ENCODE results near the gene TET2.

DNA sequence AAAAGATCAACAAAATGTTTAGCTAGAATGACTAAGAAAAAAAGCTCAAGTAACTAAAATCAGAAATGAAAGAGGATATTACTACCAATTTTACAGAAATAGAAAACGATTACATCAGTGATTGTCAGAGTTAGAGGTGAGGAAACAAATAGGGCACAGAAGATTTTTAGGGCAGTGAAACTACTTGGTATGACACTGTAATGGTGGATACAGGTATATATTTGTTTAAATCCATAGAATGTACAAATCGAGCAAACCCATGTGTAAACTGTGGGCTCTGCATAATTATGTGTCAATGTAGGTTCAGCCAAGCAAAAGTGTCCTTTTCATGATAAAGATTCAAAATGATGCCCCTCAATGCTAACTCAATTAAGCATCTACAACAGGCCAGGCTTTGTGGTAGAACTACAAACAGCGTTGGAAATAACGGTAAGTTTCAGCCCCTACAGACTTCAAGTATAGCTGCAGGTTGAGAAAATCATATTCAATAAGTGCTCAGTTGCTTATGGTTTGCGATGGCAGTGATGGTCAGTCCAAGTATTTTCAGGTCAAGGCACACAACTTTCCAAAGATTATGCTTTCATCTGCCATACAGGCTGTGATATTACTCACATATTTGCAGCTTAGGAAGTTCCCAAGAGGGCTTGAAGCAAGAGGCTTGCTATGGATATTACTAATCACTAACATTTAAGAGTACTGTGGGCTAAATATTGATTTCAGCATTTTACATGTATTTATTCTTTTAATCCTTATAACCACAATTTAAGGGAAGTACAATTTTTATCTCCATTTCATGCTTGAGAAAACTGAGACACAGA lies 158.6 kb downstream of the TET2 start:
- TF ChIP-seq POLR2A (IDR thresholded peaks at IDR 0.05) = no peak
- no peak for TF ChIP-seq POLR2AphosphoS5 (IDR thresholded peaks at IDR 0.05)
- TF ChIP-seq, protein P1, sequence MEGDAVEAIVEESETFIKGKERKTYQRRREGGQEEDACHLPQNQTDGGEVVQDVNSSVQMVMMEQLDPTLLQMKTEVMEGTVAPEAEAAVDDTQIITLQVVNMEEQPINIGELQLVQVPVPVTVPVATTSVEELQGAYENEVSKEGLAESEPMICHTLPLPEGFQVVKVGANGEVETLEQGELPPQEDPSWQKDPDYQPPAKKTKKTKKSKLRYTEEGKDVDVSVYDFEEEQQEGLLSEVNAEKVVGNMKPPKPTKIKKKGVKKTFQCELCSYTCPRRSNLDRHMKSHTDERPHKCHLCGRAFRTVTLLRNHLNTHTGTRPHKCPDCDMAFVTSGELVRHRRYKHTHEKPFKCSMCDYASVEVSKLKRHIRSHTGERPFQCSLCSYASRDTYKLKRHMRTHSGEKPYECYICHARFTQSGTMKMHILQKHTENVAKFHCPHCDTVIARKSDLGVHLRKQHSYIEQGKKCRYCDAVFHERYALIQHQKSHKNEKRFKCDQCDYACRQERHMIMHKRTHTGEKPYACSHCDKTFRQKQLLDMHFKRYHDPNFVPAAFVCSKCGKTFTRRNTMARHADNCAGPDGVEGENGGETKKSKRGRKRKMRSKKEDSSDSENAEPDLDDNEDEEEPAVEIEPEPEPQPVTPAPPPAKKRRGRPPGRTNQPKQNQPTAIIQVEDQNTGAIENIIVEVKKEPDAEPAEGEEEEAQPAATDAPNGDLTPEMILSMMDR (IDR thresholded peaks at IDR 0.05) = no peak

Measured in sigmoid colon (tissue), 4 donors.